Measurements from ENCODE around the gene KLF11.

KLF11 gene

GRCh38 chr2:10043256-10043905, at the start of gene KLF11:
KLF11 (plus strand) TSS chr2:10043550; CDS start chr2:10043717, 167 bp downstream.
- peak; percentile 79 to 80 for DNase-seq

DNA sequence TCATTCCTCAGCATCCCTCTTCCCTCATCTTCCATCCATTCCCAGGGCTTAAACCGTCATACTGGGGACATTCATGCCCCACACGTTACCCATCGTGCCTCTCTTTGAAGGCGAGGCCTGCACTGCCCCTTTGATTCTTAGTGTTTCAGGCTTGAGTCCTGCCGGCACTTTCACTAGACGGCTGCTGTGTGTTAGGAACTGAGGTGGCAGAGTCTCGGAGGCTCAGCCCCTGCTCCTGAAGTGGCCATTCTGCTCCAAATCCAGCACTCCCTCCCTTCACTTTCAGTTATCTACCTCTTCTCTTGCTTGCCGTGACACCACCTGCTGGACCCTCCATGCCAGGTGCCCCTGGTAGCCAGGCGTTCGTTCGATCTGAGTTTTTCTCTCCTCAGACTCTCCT, 48.9 kb upstream of the KLF11 start:
- no peak for DNase-seq

GRCh38 chr2:9995059-9995458, 48.3 kb upstream of the KLF11 start:
- no peak for DNase-seq

DNA sequence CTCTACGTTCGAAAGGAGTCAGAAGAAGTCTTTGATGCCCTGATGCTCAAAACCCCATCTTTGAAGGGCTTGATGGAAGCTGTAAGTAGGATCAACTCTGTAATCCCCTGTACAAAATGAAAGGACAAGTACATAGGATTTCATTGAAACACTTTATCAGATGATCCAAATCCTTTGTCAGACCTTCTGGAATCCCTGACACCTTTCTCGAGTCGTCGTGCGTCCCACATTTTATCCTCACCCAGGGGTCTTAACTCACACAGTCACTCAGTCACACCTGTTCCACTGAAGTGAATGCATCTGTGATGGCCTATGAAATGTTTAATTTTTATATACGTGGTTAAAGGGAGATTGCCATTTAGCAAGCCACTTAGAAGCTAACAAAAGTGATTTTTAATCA, 47.0 kb upstream of the KLF11 start:
- no peak for DNase-seq

DNA sequence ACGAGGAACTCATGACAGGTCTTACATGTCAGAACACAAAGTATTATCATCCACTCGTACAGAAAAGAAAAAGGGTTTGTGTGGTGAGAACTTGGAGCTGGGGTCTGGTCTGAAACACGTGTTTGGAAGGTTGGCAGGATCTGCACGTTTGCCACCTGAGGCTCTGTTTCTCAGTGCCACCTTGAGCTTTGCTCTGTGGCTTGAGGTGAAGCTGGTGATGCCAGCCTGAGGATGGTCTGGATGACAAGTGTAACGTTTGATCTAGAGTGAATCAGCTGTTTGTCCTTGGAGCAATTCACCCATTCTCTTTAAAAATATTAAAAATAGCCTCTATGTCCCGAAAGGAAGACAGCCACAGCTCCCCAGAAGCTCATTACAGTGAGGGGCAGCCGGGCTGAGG, 45.4 kb upstream of the KLF11 start:
- DNase-seq = no peak

- no peak for DNase-seq
These were observed 44.3 kb upstream of the KLF11 start for GRCh38 chr2:9998916-9999654.

GRCh38 chr2:9999693-10000092, 43.7 kb upstream of the KLF11 start:
- DNase-seq = no peak

DNA sequence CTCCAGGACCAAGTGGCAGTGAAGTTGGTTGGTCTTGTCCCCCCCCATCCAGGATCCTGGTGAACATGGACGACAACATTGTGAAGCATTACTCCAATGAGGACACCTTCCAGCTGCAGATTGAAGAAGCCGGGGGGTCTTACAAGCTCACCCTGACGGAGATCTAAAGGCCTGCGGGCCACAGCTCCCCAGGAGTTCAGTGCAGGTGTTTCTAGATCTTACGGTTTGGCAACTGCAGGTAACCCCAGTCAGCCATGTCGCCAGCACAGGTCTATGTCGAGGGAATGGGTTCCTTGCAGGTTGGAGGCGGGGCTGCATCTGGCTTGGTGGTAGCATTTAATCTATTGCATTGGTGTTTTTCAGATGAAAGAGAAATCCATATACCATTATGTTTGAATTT, 42.8 kb upstream of the KLF11 start:
- no peak for DNase-seq

DNA sequence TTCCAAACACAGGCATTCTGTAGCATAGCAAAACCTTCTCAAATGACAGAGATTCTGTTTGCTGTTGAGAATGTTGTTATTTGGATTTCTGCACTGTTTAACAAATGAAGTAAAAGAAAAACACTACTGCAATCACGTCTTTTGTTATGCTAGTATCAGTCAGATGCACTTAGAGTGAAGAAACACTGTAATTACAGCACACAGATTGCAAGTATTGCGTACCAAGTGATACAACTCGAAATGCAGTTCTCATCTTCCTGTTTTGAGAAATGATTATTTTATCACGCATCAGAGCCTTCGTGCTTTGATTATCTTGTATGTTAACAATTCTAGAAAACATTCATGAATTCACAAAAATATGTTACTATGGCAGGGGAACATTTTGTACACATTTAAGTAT, 41.8 kb upstream of the KLF11 start:
- no peak for DNase-seq

- no peak for DNase-seq
These were observed 41.2 kb upstream of the KLF11 start for GRCh38 chr2:10002109-10002508.

GRCh38 chr2:10002681-10003080, 40.7 kb upstream of the KLF11 start:
- no peak for DNase-seq

- no peak for DNase-seq
These were observed 39.9 kb upstream of the KLF11 start for GRCh38 chr2:10003206-10004125.

DNA sequence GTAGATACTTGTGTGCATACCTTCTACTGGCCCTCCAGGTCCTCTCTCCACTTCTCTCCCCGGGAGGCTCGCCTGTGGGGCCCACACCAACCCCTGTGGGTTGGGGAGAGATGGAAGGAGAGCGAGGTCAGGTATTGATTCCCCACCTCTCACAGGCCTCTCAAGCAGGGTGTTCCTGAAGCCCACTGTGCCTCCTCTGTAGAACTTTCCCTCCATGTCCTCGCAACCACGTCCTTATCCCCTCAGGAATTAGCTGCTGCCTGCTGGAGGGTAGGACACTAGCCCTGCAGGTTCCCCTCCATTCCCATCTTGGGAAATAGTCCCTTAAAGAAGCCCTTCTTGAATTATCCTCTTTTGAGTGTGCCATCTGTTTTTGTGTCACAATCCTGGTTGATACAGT, 38.9 kb upstream of the KLF11 start:
- DNase-seq = no peak

DNA sequence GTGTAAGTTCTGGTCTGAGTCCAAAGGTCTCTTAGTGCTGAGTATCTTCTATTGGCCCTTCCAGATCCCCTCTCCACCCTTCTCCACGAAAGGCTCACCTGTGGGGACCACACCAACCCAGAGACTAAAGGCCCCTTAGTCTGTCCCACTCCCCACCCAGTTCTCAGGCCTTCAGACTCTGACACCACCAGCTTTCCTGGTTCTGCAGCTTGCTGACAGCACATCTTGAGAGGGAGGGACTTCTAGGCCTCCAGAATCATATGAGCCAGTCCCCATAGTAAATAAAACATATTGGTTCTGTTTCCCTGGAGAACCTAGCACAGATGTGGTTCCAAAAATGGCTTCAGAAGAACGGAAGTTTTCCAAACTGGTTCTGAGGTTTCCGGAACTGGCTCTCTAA, 38.5 kb upstream of the KLF11 start:
- no peak for DNase-seq

GRCh38 chr2:10005461-10006235, 37.7 kb upstream of the KLF11 start:
- no peak for DNase-seq

DNA sequence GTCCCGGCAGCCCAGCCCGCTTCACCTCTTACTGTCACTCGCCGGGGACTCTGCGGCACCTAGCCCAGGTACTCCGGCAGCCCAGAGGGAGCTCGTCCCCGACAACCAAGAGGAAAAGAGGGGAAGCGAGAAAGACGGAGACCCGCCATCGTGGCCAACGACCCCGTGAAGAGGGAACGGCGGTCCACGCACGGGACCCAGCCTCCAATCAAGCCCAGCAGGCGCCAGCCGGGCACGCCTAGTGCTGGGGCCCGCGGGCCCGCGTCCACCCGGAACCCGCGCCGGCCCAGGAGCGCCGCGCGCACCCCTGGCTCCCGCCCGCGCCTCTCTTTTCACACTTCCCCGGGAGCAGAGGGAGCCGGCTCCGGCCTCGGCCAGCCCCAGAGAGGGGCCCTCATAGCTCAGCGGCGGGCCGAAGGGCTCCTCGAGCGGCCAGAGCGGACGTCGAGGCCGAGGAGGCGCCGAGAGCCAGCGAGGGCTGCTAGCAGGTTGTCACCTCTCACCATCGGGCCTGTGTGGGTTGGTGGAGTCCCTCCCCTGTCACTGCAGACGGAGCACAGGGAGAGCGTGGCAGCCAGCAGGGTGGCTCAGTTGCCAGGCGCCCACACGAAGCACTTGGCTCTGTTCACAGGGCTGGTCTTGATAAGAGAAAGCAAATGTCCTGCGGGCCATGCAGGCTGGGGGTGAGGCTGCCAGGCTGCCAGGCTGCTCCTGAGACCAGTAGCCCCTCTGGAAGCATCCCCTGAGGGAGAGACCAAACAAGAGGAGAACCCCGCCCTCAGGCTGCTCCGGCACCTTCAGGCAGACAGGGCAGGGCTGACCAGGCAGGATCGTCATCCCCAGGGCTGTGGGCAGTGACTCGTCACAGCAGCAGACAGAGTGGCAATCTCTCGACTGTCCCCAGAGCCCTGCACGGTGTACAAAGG, 36.9 kb upstream of the KLF11 start:
- DNase-seq = no peak

GRCh38 chr2:10007435-10007834, 35.9 kb upstream of the KLF11 start:
- DNase-seq = no peak

DNA sequence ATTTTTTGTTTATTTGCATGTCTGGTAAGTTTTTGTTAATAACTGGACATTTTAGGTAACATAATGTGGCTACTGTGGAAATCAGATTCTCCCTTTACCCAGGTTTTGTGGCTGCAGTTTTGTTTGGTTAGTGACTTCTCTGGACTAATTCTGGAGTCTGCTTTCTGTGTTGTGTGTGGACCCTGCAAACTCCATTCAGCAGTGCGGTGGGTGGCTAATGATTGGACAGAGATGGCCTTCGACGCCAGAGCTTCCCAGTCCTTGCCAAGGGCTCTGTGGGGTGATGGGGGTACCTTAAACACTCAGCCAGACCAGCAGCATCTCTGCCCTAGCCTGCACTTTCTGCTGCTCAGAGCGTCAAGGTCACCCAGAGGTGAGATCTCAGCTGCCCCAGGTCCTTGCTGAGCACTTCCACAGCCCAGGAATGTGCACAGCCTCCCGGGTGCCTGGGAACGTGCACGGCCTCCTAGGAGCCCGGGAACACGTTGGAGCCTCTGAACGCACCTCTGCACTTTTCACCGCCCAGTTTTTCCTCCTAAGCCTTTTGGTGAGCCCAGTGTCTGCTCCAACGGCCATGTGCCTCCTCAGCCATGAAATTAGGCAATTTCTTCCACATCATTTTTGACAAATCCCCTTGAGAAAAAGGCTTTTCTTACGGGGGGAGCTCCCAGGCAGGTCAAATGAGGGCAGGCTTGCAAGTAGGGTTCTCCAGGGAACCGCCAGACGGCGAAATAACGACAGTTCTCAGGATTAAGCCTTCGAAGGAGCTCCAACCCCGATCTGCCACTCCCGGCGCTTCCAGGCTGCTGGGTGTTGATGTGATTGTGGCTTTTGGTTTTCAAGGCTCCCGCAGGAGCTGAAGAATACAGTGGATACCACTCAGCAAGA, 35.2 kb upstream of the KLF11 start:
- DNase-seq = no peak

DNA sequence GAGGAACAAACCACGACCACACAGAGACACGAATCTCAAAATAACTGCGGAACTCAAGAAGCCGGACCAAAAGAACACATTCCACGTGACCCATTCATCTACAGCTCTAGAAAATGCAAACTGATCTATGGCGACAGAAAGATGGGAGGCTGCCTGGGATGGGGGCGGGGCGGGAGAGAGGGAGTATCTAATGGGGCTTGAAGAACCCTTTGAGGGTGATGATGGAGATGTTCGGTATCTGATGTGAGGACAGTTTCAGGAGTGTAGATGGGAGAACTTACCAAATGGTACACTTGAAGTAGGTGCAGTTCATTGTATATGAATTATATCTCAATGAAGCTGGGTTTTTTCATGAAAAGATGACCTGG, 34.6 kb upstream of the KLF11 start:
- DNase-seq = no peak

- DNase-seq = no peak
These were observed 34.0 kb upstream of the KLF11 start for GRCh38 chr2:10009271-10009810.
